ENCODE data around the gene CACNA1C.

- TF ChIP-seq CTCF (IDR thresholded peaks at IDR 0.05; ENCODE audit: low read depth, low read length, poor library complexity, severe bottlenecking) (no peak), EZH2phosphoT487 (IDR thresholded peaks at IDR 0.05; ENCODE audit: borderline replicate concordance, low read length) (no peak)
Measured at GRCh38 chr12:2373307-2373706, 320.5 kb downstream of the CACNA1C start.

Measured in DOHH2 (cell line).